Mammary epithelial cell (primary cell): ENCODE data around the gene HMGN1.

Source experiments
- CTCF ChIP-seq, 2 donors: IDR thresholded peaks in 1 of 2; conservative IDR thresholded peaks in 1 of 2; 2 replicates each; pipeline ENCODE4 v1.5.1; 2011 to 2012; ENCODE audit warnings: inconsistent platforms in 2 of 2, low read length in 2 of 2, mild to moderate bottlenecking in 2 of 2, control low read depth in 1 of 2, low read depth in 1 of 2; ENCODE audit not compliant: insufficient read depth in 1 of 2; ENCODE audit errors: extremely low read depth in 1 of 2
- EZH2 ChIP-seq: IDR thresholded peaks from 2 replicates; pipeline ENCODE4 v1.6.1; 2012; ENCODE audit warnings: low read length, inconsistent platforms, borderline replicate concordance

- TF ChIP-seq CTCF (conservative IDR thresholded peaks at IDR 0.05 in 1 of 2, IDR thresholded peaks at IDR 0.05 in 1 of 2; ENCODE audit: extremely low read depth in 1 of 2, insufficient read depth in 1 of 2, low read depth in 1 of 2, low read length in 2 of 2) = no peak
- no peak for TF ChIP-seq EZH2
Measured at GRCh38 chr21:39345440-39345839, 3.4 kb downstream of the HMGN1 start.
